HFFc6 (cell line): ENCODE data around the gene ZKSCAN5. TPM values are rescaled to one million over a fixed set of nuclear protein-coding genes. Genes with fewer than 3 reads are reported as not detected.

Source experiments
- DNase-seq: peaks from one replicate; pipeline ENCODE4 v3.0.0-alpha.2; 2018
- H3K27ac Mint-ChIP-seq: 2 replicates; pipeline ENCODE4 v1.8.0; 2020; ENCODE audit warnings: mild to moderate bottlenecking, mixed read lengths
- H3K27me3 Mint-ChIP-seq: 2 replicates; pipeline ENCODE4 v1.8.0; 2021; ENCODE audit warnings: mild to moderate bottlenecking, moderate library complexity, mixed read lengths; ENCODE audit not compliant: insufficient read depth
- H3K36me3 Mint-ChIP-seq: 2 replicates; pipeline ENCODE4 v1.8.0; 2021; ENCODE audit warnings: low read depth, mixed read lengths
- H3K4me1 Mint-ChIP-seq: 2 replicates; pipeline ENCODE4 v1.8.0; 2020; ENCODE audit warnings: low read depth, mixed read lengths
- H3K4me3 Mint-ChIP-seq: 2 replicates; pipeline ENCODE4 v1.8.0; 2020; ENCODE audit warnings: mild to moderate bottlenecking, moderate library complexity, mixed read lengths
- H3K9me3 Mint-ChIP-seq: 2 replicates; pipeline ENCODE4 v1.8.0; 2020; ENCODE audit warnings: mild to moderate bottlenecking, mixed read lengths
- long read RNA-seq: library from polyadenylated mRNA; unstranded; transcript quantifications from one replicate; pipeline ENCODE4 v2.0.0, GENCODE V29; 2019
- total RNA-seq, 6 experiments: library from RNA; stranded (reverse); fragmentation: NEBNext Ultra II Directional; extraction: Animal tissue kit (Norgen Biotek cat#: 25700); gene quantifications; 2 replicates in 1 of 6; 3 replicates in 5 of 6; pipeline ENCODE4 v1.2.3, GENCODE V29; 2021
- TF ChIP-seq, protein P1 (sequence below): fragments of 200-600 bp; sonication (generic); IDR thresholded peaks from 2 replicates; pipeline ENCODE4 v1.5.0; 2021; ENCODE audit warnings: antibody characterized with exemption, mild to moderate bottlenecking

Gene ZKSCAN5
- 10 to 100 TPM in 5 of 6 experiments, 1 to 10 TPM in 1; 10.0 to 12.8 (median 11.3) TPM for total RNA-seq
- long read RNA-seq, partial matches to known transcripts = 2 of 10 reads
- long read RNA-seq, other reads (novel, unspliced or antisense) = 8 of 10 reads

GRCh38 chr7:99504603-99505323 is at the start of gene ZKSCAN5:
Gene ZKSCAN5 (plus strand): TSS chr7:99504662. CDS start chr7:99506045, 1,383 bp downstream.
- peaks cover 4% of the 10 kb centered on the region; the same call in 1 of the 2 replicates for H3K27me3 Mint-ChIP-seq
- peak within 1 kb of the TSS; percentile 96 for H3K27ac Mint-ChIP-seq
- peak within 1 kb of the TSS; percentile 96 for H3K4me3 Mint-ChIP-seq
- peaks cover 33% of the 10 kb centered on the region for H3K36me3 Mint-ChIP-seq
- peaks cover 8% of the 10 kb centered on the region for H3K9me3 Mint-ChIP-seq
- DNase-seq = peak; percentile 96
- TF ChIP-seq, protein P1, sequence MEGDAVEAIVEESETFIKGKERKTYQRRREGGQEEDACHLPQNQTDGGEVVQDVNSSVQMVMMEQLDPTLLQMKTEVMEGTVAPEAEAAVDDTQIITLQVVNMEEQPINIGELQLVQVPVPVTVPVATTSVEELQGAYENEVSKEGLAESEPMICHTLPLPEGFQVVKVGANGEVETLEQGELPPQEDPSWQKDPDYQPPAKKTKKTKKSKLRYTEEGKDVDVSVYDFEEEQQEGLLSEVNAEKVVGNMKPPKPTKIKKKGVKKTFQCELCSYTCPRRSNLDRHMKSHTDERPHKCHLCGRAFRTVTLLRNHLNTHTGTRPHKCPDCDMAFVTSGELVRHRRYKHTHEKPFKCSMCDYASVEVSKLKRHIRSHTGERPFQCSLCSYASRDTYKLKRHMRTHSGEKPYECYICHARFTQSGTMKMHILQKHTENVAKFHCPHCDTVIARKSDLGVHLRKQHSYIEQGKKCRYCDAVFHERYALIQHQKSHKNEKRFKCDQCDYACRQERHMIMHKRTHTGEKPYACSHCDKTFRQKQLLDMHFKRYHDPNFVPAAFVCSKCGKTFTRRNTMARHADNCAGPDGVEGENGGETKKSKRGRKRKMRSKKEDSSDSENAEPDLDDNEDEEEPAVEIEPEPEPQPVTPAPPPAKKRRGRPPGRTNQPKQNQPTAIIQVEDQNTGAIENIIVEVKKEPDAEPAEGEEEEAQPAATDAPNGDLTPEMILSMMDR = peak; percentile 39; the same call in 1 of the 2 replicates
- H3K4me1 Mint-ChIP-seq = peaks cover 30% of the 10 kb centered on the region

DNA sequence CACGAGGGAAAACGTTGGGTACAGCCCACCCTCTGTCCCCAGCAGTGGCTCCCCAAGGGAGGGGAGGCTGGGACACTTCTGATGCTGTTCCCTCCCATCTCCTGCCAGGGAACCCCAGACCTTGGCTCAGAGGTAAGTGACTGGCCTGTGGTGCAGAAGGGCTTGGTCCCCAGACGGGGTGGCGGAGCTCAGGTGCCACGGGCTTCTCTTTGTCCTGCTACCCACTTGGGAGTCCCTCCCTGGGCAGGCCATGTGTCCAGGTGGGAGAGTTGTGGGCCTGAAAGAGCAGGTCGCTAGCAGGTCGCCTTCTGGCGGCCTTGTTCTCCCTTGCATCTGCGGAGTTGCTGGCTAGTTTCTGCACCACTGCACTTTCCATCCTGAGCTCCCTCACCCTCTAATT is 48.6 kb upstream of the ZKSCAN5 start:
- H3K36me3 Mint-ChIP-seq = peaks cover 20% of the 10 kb centered on the region
- TF ChIP-seq, protein P1 = no peak
- no peak overlapping the region for H3K27ac Mint-ChIP-seq
- H3K27me3 Mint-ChIP-seq = peaks cover 2% of the 10 kb centered on the region; the same call in 1 of the 2 replicates
- no peaks in the 10 kb centered on the region; the same call in 1 of the 2 replicates for H3K4me1 Mint-ChIP-seq
- DNase-seq = no peak
- H3K4me3 Mint-ChIP-seq = no peak overlapping the region
- H3K9me3 Mint-ChIP-seq = no peaks in the 10 kb centered on the region

- H3K27me3 Mint-ChIP-seq = peaks cover 2% of the 10 kb centered on the region; the same call in 1 of the 2 replicates
- H3K36me3 Mint-ChIP-seq = peaks cover 20% of the 10 kb centered on the region
- no peaks in the 10 kb centered on the region for H3K9me3 Mint-ChIP-seq
- H3K27ac Mint-ChIP-seq = no peak overlapping the region; the same call in 1 of the 2 replicates
- no peak overlapping the region for H3K4me3 Mint-ChIP-seq
- DNase-seq = no peak
- H3K4me1 Mint-ChIP-seq = no peaks in the 10 kb centered on the region; the same call in 1 of the 2 replicates
- TF ChIP-seq, protein P1 = no peak
Measured at GRCh38 chr7:99456288-99456687, 48.2 kb upstream of the ZKSCAN5 start.

- Mint-ChIP-seq H3K36me3 (peaks cover 20% of the 10 kb centered on the region), H3K27ac (peak overlapping the region; percentile 40; the same call in 1 of the 2 replicates), H3K27me3 (peaks cover 2% of the 10 kb centered on the region; the same call in 1 of the 2 replicates), H3K4me3 (no peak overlapping the region), H3K4me1 (no peaks in the 10 kb centered on the region; the same call in 1 of the 2 replicates), H3K9me3 (no peaks in the 10 kb centered on the region)
- DNase-seq = no peak
- TF ChIP-seq, protein P1 = no peak
Measured at GRCh38 chr7:99457050-99457649, 47.3 kb upstream of the ZKSCAN5 start.

- TF ChIP-seq, protein P1 = no peak
- no peaks in the 10 kb centered on the region for H3K9me3 Mint-ChIP-seq
- H3K27ac Mint-ChIP-seq = no peak overlapping the region; the same call in 1 of the 2 replicates
- peaks cover 23% of the 10 kb centered on the region for H3K36me3 Mint-ChIP-seq
- H3K27me3 Mint-ChIP-seq = peaks cover 2% of the 10 kb centered on the region; the same call in 1 of the 2 replicates
- H3K4me1 Mint-ChIP-seq = no peaks in the 10 kb centered on the region; the same call in 1 of the 2 replicates
- DNase-seq = no peak
- no peak overlapping the region for H3K4me3 Mint-ChIP-seq
Measured at GRCh38 chr7:99457650-99458493, 46.6 kb upstream of the ZKSCAN5 start.
